Neural crest cell (in vitro differentiated cells): ENCODE measurements around the gene POLR2J. TPM values are rescaled to one million over a fixed set of nuclear protein-coding genes. Genes with fewer than 3 reads are reported as not detected.

Experiments
- DNase-seq: peaks from one replicate; pipeline ENCODE4 v3.0.0; 2021; ENCODE audit warnings: low read depth, mixed read lengths, low spot score
- H3K27ac Mint-ChIP-seq: one replicate; pipeline ENCODE4 v1.8.0; 2021; ENCODE audit warnings: mild to moderate bottlenecking, mixed read lengths; ENCODE audit not compliant: unreplicated experiment
- H3K27me3 Mint-ChIP-seq: 2 replicates; pipeline ENCODE4 v1.8.0; 2021; ENCODE audit warnings: low read depth, mild to moderate bottlenecking, mixed read lengths
- H3K36me3 Mint-ChIP-seq: 2 replicates; pipeline ENCODE4 v1.8.0; 2021; ENCODE audit warnings: low read depth, mild to moderate bottlenecking, mixed read lengths
- H3K4me1 Mint-ChIP-seq: 2 replicates; pipeline ENCODE4 v1.8.0; 2021; ENCODE audit warnings: mixed read lengths
- H3K4me3 Mint-ChIP-seq: one replicate; pipeline ENCODE4 v1.8.0; 2021; ENCODE audit warnings: mild to moderate bottlenecking, mixed read lengths
- H3K9me3 Mint-ChIP-seq: 2 replicates; pipeline ENCODE4 v1.8.0; 2021; ENCODE audit warnings: mixed read lengths
- total RNA-seq: library from RNA; stranded (reverse); gene quantifications from 2 replicates; pipeline ENCODE4 v1.2.1, GENCODE V29; 2021
- TF ChIP-seq, protein P1 (sequence below): fragments of 200-600 bp; sonication (generic); conservative IDR thresholded peaks from 2 replicates; pipeline ENCODE4 v1.5.0; 2021; ENCODE audit warnings: antibody characterized with exemption, mild to moderate bottlenecking

POLR2J gene
- total RNA-seq, 1 donor from 2014 or later: 61.1 TPM

GRCh38 chr7:102444961-102445673 is 33.6 kb downstream of the POLR2J start:
- Mint-ChIP-seq H3K36me3 (peaks cover 7% of the 10 kb centered on the region), H3K27me3 (no peaks in the 10 kb centered on the region), H3K4me1 (peaks cover 8% of the 10 kb centered on the region), H3K27ac (peak overlapping the region; percentile 19), H3K4me3 (no peak overlapping the region), H3K9me3 (no peaks in the 10 kb centered on the region)
- TF ChIP-seq, protein P1, sequence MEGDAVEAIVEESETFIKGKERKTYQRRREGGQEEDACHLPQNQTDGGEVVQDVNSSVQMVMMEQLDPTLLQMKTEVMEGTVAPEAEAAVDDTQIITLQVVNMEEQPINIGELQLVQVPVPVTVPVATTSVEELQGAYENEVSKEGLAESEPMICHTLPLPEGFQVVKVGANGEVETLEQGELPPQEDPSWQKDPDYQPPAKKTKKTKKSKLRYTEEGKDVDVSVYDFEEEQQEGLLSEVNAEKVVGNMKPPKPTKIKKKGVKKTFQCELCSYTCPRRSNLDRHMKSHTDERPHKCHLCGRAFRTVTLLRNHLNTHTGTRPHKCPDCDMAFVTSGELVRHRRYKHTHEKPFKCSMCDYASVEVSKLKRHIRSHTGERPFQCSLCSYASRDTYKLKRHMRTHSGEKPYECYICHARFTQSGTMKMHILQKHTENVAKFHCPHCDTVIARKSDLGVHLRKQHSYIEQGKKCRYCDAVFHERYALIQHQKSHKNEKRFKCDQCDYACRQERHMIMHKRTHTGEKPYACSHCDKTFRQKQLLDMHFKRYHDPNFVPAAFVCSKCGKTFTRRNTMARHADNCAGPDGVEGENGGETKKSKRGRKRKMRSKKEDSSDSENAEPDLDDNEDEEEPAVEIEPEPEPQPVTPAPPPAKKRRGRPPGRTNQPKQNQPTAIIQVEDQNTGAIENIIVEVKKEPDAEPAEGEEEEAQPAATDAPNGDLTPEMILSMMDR: no peak
- no peak for DNase-seq

- peak overlapping the region; percentile 27 for H3K27ac Mint-ChIP-seq
- no peak for DNase-seq
- TF ChIP-seq, protein P1: no peak
Measured at GRCh38 chr7:102439963-102440795, 38.5 kb downstream of the POLR2J start.

DNA sequence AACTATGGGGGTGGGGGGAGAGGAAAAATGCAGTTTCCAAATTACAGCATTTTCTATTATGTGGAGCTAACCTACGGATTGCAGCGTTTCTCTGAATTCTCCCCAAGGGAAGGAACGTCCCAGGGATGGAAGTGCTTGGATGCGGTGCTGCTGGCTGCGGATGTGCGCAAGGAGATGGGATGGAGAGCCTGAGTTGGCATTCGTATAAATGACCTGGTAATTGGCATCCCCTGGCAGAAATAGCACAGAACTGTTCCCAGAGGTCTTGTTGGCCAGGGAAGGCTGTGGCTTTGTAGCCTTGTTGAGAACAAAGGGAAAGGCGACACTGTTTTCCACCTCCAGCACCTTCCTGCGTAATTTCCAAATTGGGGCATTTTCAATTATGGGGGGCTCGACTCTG is 42.6 kb downstream of the POLR2J start:
- no peaks in the 10 kb centered on the region for H3K9me3 Mint-ChIP-seq
- H3K27ac Mint-ChIP-seq: no peak overlapping the region
- TF ChIP-seq, protein P1: no peak

More at GRCh38 chr7:102439963-102440795, 38.5 kb downstream of the POLR2J start:
- peaks cover 10% of the 10 kb centered on the region for H3K36me3 Mint-ChIP-seq
- H3K9me3 Mint-ChIP-seq: no peaks in the 10 kb centered on the region
- peaks cover 15% of the 10 kb centered on the region for H3K4me1 Mint-ChIP-seq
- H3K27me3 Mint-ChIP-seq: no peaks in the 10 kb centered on the region
- H3K4me3 Mint-ChIP-seq: peak overlapping the region; percentile 49

GRCh38 chr7:102434039-102434486 is 44.7 kb downstream of the POLR2J start:
- Mint-ChIP-seq H3K27me3 (peaks cover 3% of the 10 kb centered on the region), H3K9me3 (no peaks in the 10 kb centered on the region), H3K4me3 (peak overlapping the region; percentile 88), H3K4me1 (peaks cover 23% of the 10 kb centered on the region), H3K27ac (peak overlapping the region; percentile 93), H3K36me3 (peaks cover 1% of the 10 kb centered on the region)
- TF ChIP-seq, protein P1: no peak
- no peak for DNase-seq

More for the DNA sequence above, 42.6 kb downstream of the POLR2J start:
- H3K4me3 Mint-ChIP-seq: peak overlapping the region; percentile 88
- peaks cover 3% of the 10 kb centered on the region for H3K36me3 Mint-ChIP-seq
- H3K27me3 Mint-ChIP-seq: peaks cover 3% of the 10 kb centered on the region
- DNase-seq: no peak
- peaks cover 27% of the 10 kb centered on the region for H3K4me1 Mint-ChIP-seq

GRCh38 chr7:102433219-102434038 is 45.3 kb downstream of the POLR2J start, which contains the start of gene ORAI2:
Gene ORAI2, plus strand, starts transcription at chr7:102433575. Its CDS starts 5,382 bp downstream, at chr7:102438957.
- Mint-ChIP-seq H3K4me1 (peaks cover 23% of the 10 kb centered on the region), H3K27ac (peak within 1 kb of the TSS; percentile 93), H3K27me3 (peaks cover 3% of the 10 kb centered on the region), H3K36me3 (no peaks in the 10 kb centered on the region), H3K4me3 (peak within 1 kb of the TSS; percentile 88), H3K9me3 (no peaks in the 10 kb centered on the region)
- peak; percentile 70 for DNase-seq
- TF ChIP-seq, protein P1: no peak
